Body of pancreas (tissue), 4 donors: ENCODE measurements around the gene CACNA1C. TPM values are rescaled to one million over a fixed set of nuclear protein-coding genes. Genes with fewer than 3 reads are reported as not detected.

Source experiments
- ATAC-seq: fragments of 150-250 bp; one replicate; pipeline ENCODE4 v1.9.1; 2016
- DNase-seq, 4 donors: peaks; one replicate each; pipeline ENCODE4 v3.0.0-alpha.2; 2019
- H3K27ac ChIP-seq, 4 donors: fragments of 200-600 bp; sonication (generic); 1 replicate in 3 of 4; 2 replicates in 1 of 4; pipeline versions ENCODE4 v1.5.1 to v1.6.1; 2016 to 2019; ENCODE audit warnings: mild to moderate bottlenecking in 1 of 4, mixed read lengths in 1 of 4, moderate library complexity in 1 of 4
- H3K27me3 ChIP-seq, 2 donors: fragments of 200-600 bp; sonication (generic); one replicate each; pipeline ENCODE4 v1.6.0; 2016; ENCODE audit warnings: mild to moderate bottlenecking in 1 of 2
- H3K36me3 ChIP-seq, 2 donors: fragments of 200-600 bp; sonication (generic); replicated peaks in 1 of 2; 2 replicates each; pipeline ENCODE4 v1.5.1; 2016; ENCODE audit warnings: low read depth in 2 of 2; ENCODE audit not compliant: insufficient read depth in 1 of 2
- H3K4me1 ChIP-seq: fragments of 200-600 bp; sonication (generic); one replicate; pipeline ENCODE4 v1.6.0; 2016
- H3K4me3 ChIP-seq, 2 donors: fragments of 200-600 bp; sonication (generic); 1 replicate in 1 of 2; 2 replicates in 1 of 2; pipeline ENCODE4 v1.5.1; 2016 to 2019
- H3K9me3 ChIP-seq, 3 donors: fragments of 200-600 bp; sonication (generic); 1 replicate in 2 of 3; 2 replicates in 1 of 3; pipeline ENCODE4 v1.5.1; 2016
- POLR2A ChIP-seq, 3 donors: fragments of 450-650 bp; IDR thresholded peaks; one replicate each; pipeline ENCODE4 v1.6.1; 2016; ENCODE audit warnings: antibody characterized with exemption in 3 of 3, mild to moderate bottlenecking in 2 of 3
- WGBS, 2 donors: methylation state at CpG; one replicate each; pipeline ENCODE4 v1.1.5; 2017; 5-methylcytosine and 5-hydroxymethylcytosine counted together
- intact Hi-C: fragments of 100-400 bp; cut with DNase I; formaldehyde crosslinking; loops from one replicate; pipeline ENCODE4 v1.15.1; 2023
- total RNA-seq, 2 donors: library from RNA; depleted of rRNA; stranded (reverse); fragments of >200 nt; gene quantifications; one replicate each; pipeline ENCODE4 v1.1.0, GENCODE V29; 2016
- TF ChIP-seq, protein P1 (sequence below), 7 experiments: fragments of 450-650 bp in 4 of 7; fragments of 200-600 bp in 3 of 7; sonication (generic) in 3 of 7; IDR thresholded peaks; one replicate each; pipeline ENCODE4 v1.5.1; 2016 to 2019; ENCODE audit warnings: antibody characterized with exemption in 7 of 7

The CACNA1C gene
- total RNA-seq, 2 donors from 2014 or later: 2.3 to 4.4 TPM

DNA sequence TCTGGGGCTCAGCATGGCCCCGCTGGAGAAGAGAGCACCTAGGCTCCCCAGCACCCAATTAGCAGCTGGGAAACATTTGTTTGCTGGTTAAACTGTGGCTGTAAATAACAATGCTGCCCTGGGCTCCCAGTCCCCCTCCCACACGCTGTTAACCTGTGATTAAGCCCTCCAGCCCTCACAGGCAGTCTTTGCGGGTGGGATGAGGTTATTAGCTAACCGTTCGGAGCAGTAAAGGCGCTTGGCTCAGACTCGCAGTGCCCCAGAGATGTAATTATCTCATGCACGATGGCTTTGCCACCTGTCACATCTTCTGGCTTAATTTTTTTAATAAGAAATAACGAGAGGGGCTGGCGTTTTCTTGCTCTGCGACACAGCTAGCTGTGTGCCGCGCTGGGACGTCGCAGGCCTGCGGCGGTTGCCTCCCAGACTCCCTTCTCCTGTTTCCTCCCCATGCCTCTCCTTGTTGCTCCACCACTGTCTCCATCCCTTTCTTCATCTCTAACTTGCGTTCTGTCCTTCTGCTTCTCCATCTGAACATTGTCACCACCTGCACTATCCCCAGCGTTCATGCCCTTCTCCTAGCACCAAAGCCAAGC, 502.8 kb downstream of the CACNA1C start:
- H3K4me3 ChIP-seq: no peak overlapping the region
- H3K36me3 ChIP-seq: no peaks in the 10 kb centered on the region
- DNase-seq (no peak), ATAC-seq (no peak)
- H3K27ac ChIP-seq: no peak overlapping the region
- H3K4me1 ChIP-seq: no peaks in the 10 kb centered on the region
- WGBS, 2 donors: 48 to 58% methylated on average over 18 to 19 of the region's 19 CpGs
- no peaks in the 10 kb centered on the region for H3K9me3 ChIP-seq
- no peaks in the 10 kb centered on the region for H3K27me3 ChIP-seq
- intact Hi-C loops: no loop called here
- TF ChIP-seq, protein P1, sequence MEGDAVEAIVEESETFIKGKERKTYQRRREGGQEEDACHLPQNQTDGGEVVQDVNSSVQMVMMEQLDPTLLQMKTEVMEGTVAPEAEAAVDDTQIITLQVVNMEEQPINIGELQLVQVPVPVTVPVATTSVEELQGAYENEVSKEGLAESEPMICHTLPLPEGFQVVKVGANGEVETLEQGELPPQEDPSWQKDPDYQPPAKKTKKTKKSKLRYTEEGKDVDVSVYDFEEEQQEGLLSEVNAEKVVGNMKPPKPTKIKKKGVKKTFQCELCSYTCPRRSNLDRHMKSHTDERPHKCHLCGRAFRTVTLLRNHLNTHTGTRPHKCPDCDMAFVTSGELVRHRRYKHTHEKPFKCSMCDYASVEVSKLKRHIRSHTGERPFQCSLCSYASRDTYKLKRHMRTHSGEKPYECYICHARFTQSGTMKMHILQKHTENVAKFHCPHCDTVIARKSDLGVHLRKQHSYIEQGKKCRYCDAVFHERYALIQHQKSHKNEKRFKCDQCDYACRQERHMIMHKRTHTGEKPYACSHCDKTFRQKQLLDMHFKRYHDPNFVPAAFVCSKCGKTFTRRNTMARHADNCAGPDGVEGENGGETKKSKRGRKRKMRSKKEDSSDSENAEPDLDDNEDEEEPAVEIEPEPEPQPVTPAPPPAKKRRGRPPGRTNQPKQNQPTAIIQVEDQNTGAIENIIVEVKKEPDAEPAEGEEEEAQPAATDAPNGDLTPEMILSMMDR (IDR thresholded peaks at IDR 0.05): no peak

DNA sequence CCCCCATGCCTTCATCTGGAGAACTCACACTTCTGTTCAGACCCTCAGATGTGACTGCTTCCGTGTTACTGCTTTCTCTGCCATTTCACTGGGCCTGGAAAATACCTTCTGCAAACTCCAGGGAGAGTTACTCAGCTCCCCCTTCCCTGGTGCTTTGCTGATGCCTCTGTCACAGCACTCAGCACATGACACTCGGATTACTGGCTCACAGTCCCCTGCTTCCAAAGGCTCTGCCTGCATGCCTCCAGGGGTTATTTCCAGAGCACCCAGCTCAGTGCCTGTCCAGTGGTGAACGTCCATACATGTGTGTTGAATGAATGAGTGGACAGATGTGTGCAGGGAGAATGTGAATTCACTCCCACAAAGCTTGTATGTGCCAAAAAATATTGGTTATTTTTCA, 504.8 kb downstream of the CACNA1C start:
- intact Hi-C loops: no loop called here
- 47 to 48% methylated on average over 3 of the region's 3 CpGs for WGBS, 2 donors
- DNase-seq (no peak), ATAC-seq (no peak)
- H3K36me3 ChIP-seq: no peaks in the 10 kb centered on the region
- no peak overlapping the region for H3K27ac ChIP-seq
- no peaks in the 10 kb centered on the region for H3K4me1 ChIP-seq
- no peaks in the 10 kb centered on the region for H3K27me3 ChIP-seq
- H3K9me3 ChIP-seq: no peaks in the 10 kb centered on the region
- no peak overlapping the region for H3K4me3 ChIP-seq
- no peak for TF ChIP-seq POLR2A (IDR thresholded peaks at IDR 0.05)
- TF ChIP-seq, protein P1 (IDR thresholded peaks at IDR 0.05): no peak

DNA sequence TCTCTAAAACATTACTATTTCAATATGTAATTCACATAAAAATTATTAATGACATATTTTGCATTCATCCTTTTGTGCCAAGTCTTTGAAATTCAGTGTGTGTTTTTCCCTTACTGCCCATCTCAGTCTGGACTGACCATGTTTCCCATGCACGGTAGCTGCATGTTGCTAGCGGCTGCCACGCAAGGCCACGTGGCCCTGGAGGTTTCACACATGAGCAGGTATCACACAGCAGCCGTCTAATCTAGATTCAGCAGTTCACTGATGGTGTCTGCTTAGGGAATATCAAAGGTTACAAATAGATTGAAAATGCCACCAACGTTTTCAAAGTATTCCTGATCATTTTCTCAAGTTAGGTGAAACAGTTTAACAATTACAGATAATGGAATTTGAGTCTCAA, 507.1 kb downstream of the CACNA1C start:
- no peak for DNase-seq
- no peak for ATAC-seq
- H3K27ac ChIP-seq: no peak overlapping the region
- no peaks in the 10 kb centered on the region for H3K4me1 ChIP-seq
- no peaks in the 10 kb centered on the region for H3K36me3 ChIP-seq
- no peaks in the 10 kb centered on the region for H3K27me3 ChIP-seq
- no peaks in the 10 kb centered on the region for H3K9me3 ChIP-seq
- 58 to 64% methylated on average over 6 of the region's 6 CpGs for WGBS, 2 donors
- H3K4me3 ChIP-seq: no peak overlapping the region
- TF ChIP-seq, protein P1 (IDR thresholded peaks at IDR 0.05): no peak
- TF ChIP-seq POLR2A (IDR thresholded peaks at IDR 0.05): no peak
- intact Hi-C loops: no loop called here

DNA sequence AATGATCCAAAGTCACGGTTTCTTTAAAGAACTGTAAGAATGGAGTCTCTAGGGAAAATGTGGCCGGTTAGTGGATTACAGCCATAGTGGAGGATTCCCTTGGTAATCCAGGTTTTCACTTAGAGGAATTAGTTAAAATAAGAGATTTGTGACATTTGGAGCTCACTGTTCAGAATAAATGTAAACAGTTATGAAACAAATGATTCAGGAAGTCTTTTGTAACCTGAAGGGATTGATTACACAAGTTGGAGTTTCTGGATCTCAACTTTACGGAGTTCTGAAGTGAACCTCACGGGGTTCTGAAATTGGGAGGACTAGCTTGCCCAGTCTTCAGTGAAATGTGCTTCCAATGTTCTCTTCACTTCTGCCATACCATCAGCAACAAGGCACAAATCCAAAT, 507.6 kb downstream of the CACNA1C start:
- Histone ChIP-seq H3K9me3 (no peaks in the 10 kb centered on the region), H3K4me1 (no peaks in the 10 kb centered on the region), H3K4me3 (no peak overlapping the region), H3K27ac (no peak overlapping the region), H3K27me3 (no peaks in the 10 kb centered on the region), H3K36me3 (no peaks in the 10 kb centered on the region)
- ATAC-seq (no peak), DNase-seq (no peak)
- WGBS, 2 donors: 72 to 74% methylated on average over 4 of the region's 4 CpGs
- intact Hi-C loops: no loop called here
- TF ChIP-seq, protein P1 (IDR thresholded peaks at IDR 0.05): no peak
- no peak for TF ChIP-seq POLR2A (IDR thresholded peaks at IDR 0.05)

DNA sequence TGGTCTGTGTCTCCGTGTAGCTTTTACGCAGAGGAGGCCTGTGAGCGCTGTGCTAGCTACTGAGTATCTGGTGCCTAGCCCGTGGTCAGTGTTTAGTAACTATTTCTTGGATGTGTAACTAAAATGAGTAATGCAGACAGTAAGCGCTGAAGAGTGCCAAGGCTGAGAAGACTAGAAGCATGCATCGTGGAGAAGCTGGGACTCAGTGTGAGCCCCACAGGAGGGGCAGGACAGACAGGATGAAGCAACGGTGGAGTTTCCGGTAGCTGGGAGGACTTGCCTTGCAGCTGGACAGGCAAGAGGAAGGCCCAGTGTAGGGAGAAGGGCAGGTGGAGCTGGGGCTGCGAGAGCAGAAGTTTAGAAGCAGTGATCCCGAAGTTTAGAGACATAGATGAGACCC, 508.6 kb downstream of the CACNA1C start:
- DNase-seq (no peak), ATAC-seq (no peak)
- intact Hi-C loops: no loop called here
- Histone ChIP-seq H3K4me1 (no peaks in the 10 kb centered on the region), H3K4me3 (no peak overlapping the region), H3K27me3 (no peaks in the 10 kb centered on the region), H3K36me3 (no peaks in the 10 kb centered on the region), H3K9me3 (no peaks in the 10 kb centered on the region), H3K27ac (no peak overlapping the region)
- no peak for TF ChIP-seq POLR2A (IDR thresholded peaks at IDR 0.05)
- TF ChIP-seq, protein P1 (IDR thresholded peaks at IDR 0.05): no peak
- WGBS, 2 donors: 55 to 70% methylated on average over 10 of the region's 10 CpGs
